NCI-H187 (cell line): Measurements from ENCODE around the gene ZRANB3.
"Not testable (repeated sequence)": the region's sequence is repeated elsewhere in the genome, so short reads cannot be mapped to it uniquely, and the experiment has no call there.

Source experiments
- DNase-seq, 2 experiments: peaks; one replicate each; lab custom pipeline; 2025; lab: John Stamatoyannopoulos, UW

Gene ZRANB3

GRCh38 chr2:135327146-135327545 lies 203.9 kb downstream of the ZRANB3 start:
- no peak for DNase-seq

GRCh38 chr2:135320465-135321355 lies 210.3 kb downstream of the ZRANB3 start:
- no peak for DNase-seq

DNA sequence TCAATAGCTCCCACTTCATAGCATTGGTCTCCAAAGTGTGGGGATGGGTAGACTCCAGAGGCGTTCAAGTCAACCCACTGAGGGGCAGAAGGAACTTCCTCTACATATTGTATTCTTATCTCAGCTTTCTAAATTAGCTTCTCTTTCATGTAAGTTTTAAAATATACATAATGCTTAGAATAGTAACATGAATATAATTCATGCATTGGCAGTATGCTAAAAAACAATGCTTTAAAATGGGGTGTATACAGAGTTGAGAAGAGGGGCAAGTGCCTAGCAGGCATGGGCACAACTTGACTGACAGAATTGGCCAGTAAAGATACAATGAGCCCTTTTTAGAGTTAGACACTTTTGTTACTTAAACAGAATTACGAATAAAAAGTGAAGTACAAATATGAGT lies 212.2 kb downstream of the ZRANB3 start:
- no peak for DNase-seq

GRCh38 chr2:135317375-135317774 lies 213.6 kb downstream of the ZRANB3 start:
- no peak for DNase-seq

- no peak for DNase-seq
Measured at GRCh38 chr2:135311962-135312361, 219.1 kb downstream of the ZRANB3 start.

GRCh38 chr2:135311268-135311667 lies 219.8 kb downstream of the ZRANB3 start:
- no peak for DNase-seq

GRCh38 chr2:135304694-135305093 lies 226.3 kb downstream of the ZRANB3 start:
- DNase-seq: no peak

DNA sequence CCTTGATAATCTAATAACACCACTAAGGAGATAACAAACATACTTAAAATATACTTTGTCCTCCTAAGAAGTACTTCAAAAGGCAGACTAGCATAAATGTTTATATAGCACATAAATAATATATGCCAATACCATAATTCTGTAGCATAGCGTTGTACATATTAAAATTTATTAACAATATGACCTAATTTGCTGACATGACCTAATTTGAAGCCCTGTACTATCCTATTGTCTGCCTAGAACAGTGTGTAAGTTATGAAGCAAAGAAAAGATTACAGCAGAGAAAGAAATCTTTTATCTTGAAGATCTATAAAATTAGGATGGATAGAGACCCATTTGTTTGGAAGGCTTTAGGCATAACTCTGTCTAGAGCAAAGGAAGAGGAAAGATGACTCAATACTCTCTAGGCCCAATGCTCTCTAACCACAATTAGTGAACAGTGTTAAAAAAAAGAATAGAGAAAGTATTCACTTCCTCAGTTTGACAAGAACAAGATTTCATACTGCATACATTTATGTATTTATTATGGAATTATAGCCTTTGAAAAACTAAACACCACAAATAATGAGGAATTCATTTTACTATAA lies 231.3 kb downstream of the ZRANB3 start:
- no peak for DNase-seq

- DNase-seq: no peak
Measured at GRCh38 chr2:135299165-135299564, 231.9 kb downstream of the ZRANB3 start.

DNA sequence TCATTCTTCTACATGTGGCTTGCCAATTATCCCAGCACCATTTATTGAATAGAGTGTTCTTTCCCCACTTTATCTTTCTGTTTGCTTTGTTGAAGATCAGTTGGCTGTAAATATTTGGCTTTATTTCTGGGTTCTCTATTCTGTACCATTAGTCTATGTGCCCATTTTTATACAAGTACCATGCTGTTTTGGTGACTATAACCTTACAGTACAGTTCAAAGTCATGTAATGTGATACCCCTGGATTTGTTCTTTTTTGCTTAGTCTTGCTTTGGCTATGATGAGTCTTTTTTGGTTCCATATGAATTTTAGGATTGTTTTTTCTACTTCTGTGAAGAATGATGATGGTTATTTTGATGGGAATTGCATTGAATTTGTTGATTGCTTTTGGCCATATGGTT lies 243.9 kb downstream of the ZRANB3 start:
- DNase-seq: not testable (repeated sequence)

- DNase-seq: no peak
Measured at GRCh38 chr2:135285391-135285790, 245.6 kb downstream of the ZRANB3 start.

- DNase-seq: no peak
Measured at GRCh38 chr2:135281379-135281778, 249.6 kb downstream of the ZRANB3 start.

DNA sequence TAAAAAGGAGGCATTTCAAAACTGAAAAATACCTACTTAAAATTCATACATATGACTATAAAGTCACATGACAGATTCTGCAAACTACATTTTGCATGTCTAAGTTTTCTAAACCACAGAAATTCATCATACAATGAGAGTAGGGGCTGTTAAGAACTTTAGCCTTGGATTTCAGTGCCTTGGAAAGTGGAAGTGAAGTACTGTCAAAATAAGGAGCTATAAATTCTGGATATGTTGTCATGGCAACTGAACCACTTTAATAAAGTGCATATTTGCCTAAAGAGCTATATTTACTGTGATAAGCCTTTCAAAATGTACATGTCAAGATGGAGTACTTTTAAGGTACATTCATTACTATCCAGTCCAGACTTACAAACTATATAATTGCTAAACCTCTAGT lies 251.8 kb downstream of the ZRANB3 start:
- peak; percentile 25 to 58 for DNase-seq

GRCh38 chr2:135276525-135276924 lies 254.5 kb downstream of the ZRANB3 start:
- DNase-seq: no peak

DNA sequence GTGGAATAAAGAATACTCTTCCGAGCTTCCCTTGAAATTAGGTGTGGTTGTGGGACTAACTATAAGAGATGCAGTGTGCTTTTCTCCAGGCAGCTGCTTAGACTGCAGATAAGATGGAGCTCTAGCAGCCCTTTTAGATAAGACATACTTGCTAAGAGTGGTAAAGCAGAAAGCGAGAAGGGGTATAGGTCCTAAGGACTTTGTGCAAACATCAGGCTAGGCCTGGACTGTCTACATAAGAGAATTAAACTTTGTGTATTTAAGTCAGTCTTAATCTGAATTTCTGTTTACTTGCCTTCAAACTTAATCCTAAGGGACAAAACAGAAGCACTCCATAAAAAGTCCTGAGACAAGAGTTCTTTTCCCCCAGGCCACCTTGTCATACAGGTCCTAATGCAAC lies 260.0 kb downstream of the ZRANB3 start:
- no peak for DNase-seq

GRCh38 chr2:135265960-135266490 lies 265.0 kb downstream of the ZRANB3 start:
- no peak for DNase-seq

GRCh38 chr2:135259123-135259522 lies 271.9 kb downstream of the ZRANB3 start:
- no peak for DNase-seq

GRCh38 chr2:135258193-135258592 lies 272.8 kb downstream of the ZRANB3 start:
- no peak for DNase-seq

- no peak for DNase-seq
Measured at GRCh38 chr2:135257383-135258090, 273.5 kb downstream of the ZRANB3 start.

DNA sequence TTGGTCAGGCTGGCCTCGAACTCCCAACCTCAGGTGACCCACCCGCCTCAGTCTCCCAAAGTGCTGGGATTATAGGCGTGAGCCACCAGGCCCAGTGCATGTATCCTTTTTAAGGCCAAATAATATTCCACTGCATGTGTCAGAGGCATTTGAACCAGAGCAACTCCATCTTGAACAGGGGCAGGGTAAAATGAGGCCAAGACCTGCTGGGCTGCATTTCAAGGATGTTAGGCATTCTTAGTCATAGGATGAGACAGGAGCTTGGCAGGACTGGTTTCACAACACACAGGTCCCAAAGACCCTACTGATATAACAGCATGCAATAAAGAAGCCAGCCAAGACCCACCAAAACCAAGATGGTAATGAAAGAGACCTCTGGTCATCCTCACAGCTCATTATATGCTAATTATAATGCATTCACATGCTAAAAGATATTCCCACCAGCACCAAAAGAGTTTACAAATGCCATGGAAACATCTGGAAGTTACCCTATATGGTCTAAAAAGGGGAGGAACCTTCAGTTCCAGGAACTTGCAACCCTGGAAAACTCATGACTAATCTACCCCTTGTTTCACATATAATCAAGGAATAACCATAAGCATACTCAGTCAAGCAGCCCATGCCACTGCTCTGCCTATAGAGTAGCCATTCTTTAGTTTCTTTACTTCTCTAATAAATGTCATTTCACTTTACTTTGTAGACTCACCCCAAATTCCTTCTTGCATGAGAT lies 274.3 kb downstream of the ZRANB3 start:
- DNase-seq: no peak

DNA sequence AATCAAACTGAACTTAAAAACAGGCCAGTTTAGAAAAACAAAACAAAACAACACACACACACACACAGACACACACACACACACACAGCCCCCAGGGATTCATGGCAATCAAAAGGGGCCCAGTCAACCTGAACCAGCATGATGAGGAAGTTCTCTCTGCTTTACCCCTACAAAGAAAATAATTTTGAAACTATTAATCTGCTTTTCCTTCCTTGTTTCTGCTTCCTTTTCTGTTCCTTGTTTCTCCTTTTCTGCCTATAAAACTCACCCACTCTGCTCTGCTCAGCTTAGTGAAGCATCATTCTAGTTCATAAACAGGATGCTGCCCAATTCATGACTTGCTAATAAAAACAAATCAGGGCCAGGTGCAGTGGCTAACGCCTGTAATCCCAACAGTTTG lies 275.8 kb downstream of the ZRANB3 start:
- no peak for DNase-seq
